ENCODE measurements around the gene STOML1. TPM values are rescaled to one million over a fixed set of nuclear protein-coding genes. Genes with fewer than 3 reads are reported as not detected.

Gene STOML1
- total and polyA plus RNA-seq, 10 of the 15 experiments (the other 5 are each of a cell fraction or from before 2014, with no cell fraction given): 0.14 to 13.6 (median 8.3) TPM

DNA sequence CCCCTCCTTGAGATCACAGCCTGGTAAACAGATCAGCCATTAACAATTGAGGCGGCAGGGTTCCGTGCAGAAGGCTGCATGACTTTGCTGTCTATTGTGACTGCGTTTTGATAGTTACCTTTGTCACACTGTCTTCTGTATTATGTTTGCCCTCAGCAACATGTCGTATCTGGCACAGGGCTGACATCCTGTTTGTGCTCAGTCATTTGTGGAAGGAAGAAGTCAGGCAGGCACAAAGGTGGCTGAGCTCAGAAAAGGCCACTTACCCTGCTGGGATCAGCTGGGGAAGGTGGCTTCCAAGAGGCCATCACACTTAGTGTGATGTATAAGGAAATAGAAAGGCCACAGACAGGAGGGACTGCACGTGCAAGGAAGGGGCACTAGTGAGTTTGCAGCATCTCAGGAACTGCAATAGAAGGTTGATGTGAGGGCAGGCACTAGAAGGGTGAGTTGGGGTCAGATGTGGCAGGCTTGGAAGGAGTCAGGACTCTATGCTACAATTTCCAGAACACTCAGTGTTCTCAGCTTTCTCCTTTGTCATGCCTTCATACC is 15.8 kb upstream of the STOML1 start:
- SMC1A ChIA-PET (ENCODE audit: uncharacterized antibody, unreplicated experiment): interaction anchor here (1.2 to 4.0 kb wide), 4 partner anchors 13 to 43 kb away, joined by 3 to 28 read pairs (median 4); partner anchors contain the start of genes PML and STOML1
- Histone ChIP-seq H3K27me3 (replicated peaks in 1 of 2; ENCODE audit: control insufficient read depth in 2 of 2, insufficient read depth in 2 of 2, low read length in 1 of 2) (no peaks in the 10 kb centered on the region), H4K20me1 (ENCODE audit: control insufficient read depth, insufficient read depth) (no peaks in the 10 kb centered on the region), H2AFZ (ENCODE audit: control insufficient read depth, low read depth, low read length) (no peak overlapping the region), H3K79me2 (ENCODE audit: control insufficient read depth, insufficient read depth, low read length) (peaks cover 81% of the 10 kb centered on the region), H3K4me1 (ENCODE audit: control insufficient read depth, insufficient read depth, low read length) (peaks cover 27% of the 10 kb centered on the region), H3K9ac (ENCODE audit: control insufficient read depth, insufficient read depth, low read length) (no peak overlapping the region), H3K36me3 (ENCODE audit: control insufficient read depth in 2 of 2, insufficient read depth in 2 of 2, low read length in 1 of 2) (peaks cover 16 to 49% of the 10 kb centered on the region in 2 experiments), H3K27ac (ENCODE audit: control insufficient read depth, insufficient read depth) (peak overlapping the region; percentile 17; the same call in 1 of the 2 replicates), H3K9me3 (replicated peaks; ENCODE audit: control insufficient read depth, insufficient read depth, low read length) (no peaks in the 10 kb centered on the region; the same call in none of the 3 replicates), H3K4me2 (ENCODE audit: control insufficient read depth, insufficient read depth) (peak overlapping the region; percentile 83), H3K4me3 (peak overlapping the region; percentile 49; the same call in 1 of the 2 replicates)
- CTCF ChIA-PET: interaction anchor here (0.6 to 5.7 kb wide), 7 partner anchors 12 to 43 kb away, joined by 3 to 36 read pairs (median 4); partner anchors contain the start of genes PML and STOML1
- in situ Hi-C loops (cut with MboI) (no loop called here), intact Hi-C loops (cut with micrococcal nuclease; ENCODE audit: unreplicated experiment) (no loop called here)
- 2% methylated on average over 5 of the region's 5 CpGs for WGBS (ENCODE audit: insufficient coverage, insufficient replicate concordance, low lambda C conversion rate, missing lambda C conversion rate)
- DNase-seq (ENCODE audit: low read depth, low spot score) (no peak), ATAC-seq (peak; percentile 77), FAIRE-seq (peak; percentile 44)
- TF ChIP-seq IKZF2 (IDR thresholded peaks at IDR 0.05) (no peak), BHLHE40 (IDR thresholded peaks at IDR 0.05; ENCODE audit: borderline replicate concordance in 1 of 2, low read depth in 2 of 2, low read length in 1 of 2) (peak; percentile 55 to 66; a peak in 2 of 4 replicates), FOS (IDR thresholded peaks at IDR 0.05; ENCODE audit: borderline replicate concordance, extremely low read depth, insufficient read length) (no peak), PAX5 (IDR thresholded peaks at IDR 0.05; ENCODE audit: borderline replicate concordance, low read depth, low read length) (0 out of 2 replicates have a peak, but pooled peaks have one; percentile 20), HCFC1 (IDR thresholded peaks at IDR 0.05; ENCODE audit: low read length) (no peak)
- POLR2A ChIA-PET: interaction anchor here (1.3 to 4.6 kb wide), 3 partner anchors 14 to 20 kb away, joined by 3 to 44 read pairs (median 3); partner anchors contain the start of gene PML
- BruUV-seq (replicated peaks): no TSS peak
- RAD21 ChIA-PET (ENCODE audit: unreplicated experiment): interaction anchor here (1.3 to 3.0 kb wide), 3 partner anchors 11 to 35 kb away, joined by 6 to 16 read pairs (median 7); partner anchors contain the start of gene PML
